ENCODE results near the gene LARP1B. TPM values are rescaled to one million over a fixed set of nuclear protein-coding genes. Genes with fewer than 3 reads are reported as not detected.
"Not testable (repeated sequence)": the region's sequence is repeated elsewhere in the genome, so short reads cannot be mapped to it uniquely, and the experiment has no call there.

Gene LARP1B
- total RNA-seq, 2 donors from 2014 or later, result 20.2 to 20.9 TPM

- 17% methylated on average over 21 of the region's 21 CpGs for WGBS
- no peaks in the 10 kb centered on the region for H3K9me3 ChIP-seq
- H3K36me3 ChIP-seq, result no peaks in the 10 kb centered on the region
- H3K4me3 ChIP-seq, result peak overlapping the region; percentile 65 to 87
- TF ChIP-seq POLR2AphosphoS5 (IDR thresholded peaks at IDR 0.05), result no peak
- TF ChIP-seq POLR2A (IDR thresholded peaks at IDR 0.05), result no peak
- TF ChIP-seq, protein P1, sequence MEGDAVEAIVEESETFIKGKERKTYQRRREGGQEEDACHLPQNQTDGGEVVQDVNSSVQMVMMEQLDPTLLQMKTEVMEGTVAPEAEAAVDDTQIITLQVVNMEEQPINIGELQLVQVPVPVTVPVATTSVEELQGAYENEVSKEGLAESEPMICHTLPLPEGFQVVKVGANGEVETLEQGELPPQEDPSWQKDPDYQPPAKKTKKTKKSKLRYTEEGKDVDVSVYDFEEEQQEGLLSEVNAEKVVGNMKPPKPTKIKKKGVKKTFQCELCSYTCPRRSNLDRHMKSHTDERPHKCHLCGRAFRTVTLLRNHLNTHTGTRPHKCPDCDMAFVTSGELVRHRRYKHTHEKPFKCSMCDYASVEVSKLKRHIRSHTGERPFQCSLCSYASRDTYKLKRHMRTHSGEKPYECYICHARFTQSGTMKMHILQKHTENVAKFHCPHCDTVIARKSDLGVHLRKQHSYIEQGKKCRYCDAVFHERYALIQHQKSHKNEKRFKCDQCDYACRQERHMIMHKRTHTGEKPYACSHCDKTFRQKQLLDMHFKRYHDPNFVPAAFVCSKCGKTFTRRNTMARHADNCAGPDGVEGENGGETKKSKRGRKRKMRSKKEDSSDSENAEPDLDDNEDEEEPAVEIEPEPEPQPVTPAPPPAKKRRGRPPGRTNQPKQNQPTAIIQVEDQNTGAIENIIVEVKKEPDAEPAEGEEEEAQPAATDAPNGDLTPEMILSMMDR (IDR thresholded peaks at IDR 0.05), result no peak
- intact Hi-C loops (cut with DNase I), result loop anchor here (2.0 to 5.0 kb wide), 2 partner anchors 95 to 227 kb away; partner anchors contain the start of genes ABHD18, MFSD8 and PGRMC2
- no peaks in the 10 kb centered on the region for H3K4me1 ChIP-seq (replicated peaks)
- no peaks in the 10 kb centered on the region for H3K27me3 ChIP-seq (replicated peaks; ENCODE audit: insufficient read depth)
- H3K27ac ChIP-seq, result peak overlapping the region; percentile 95
- DNase-seq (ENCODE audit: low spot score), result no peak
Observed at GRCh38 chr4:128060121-128060698, 902 bp upstream of the LARP1B start.

DNA sequence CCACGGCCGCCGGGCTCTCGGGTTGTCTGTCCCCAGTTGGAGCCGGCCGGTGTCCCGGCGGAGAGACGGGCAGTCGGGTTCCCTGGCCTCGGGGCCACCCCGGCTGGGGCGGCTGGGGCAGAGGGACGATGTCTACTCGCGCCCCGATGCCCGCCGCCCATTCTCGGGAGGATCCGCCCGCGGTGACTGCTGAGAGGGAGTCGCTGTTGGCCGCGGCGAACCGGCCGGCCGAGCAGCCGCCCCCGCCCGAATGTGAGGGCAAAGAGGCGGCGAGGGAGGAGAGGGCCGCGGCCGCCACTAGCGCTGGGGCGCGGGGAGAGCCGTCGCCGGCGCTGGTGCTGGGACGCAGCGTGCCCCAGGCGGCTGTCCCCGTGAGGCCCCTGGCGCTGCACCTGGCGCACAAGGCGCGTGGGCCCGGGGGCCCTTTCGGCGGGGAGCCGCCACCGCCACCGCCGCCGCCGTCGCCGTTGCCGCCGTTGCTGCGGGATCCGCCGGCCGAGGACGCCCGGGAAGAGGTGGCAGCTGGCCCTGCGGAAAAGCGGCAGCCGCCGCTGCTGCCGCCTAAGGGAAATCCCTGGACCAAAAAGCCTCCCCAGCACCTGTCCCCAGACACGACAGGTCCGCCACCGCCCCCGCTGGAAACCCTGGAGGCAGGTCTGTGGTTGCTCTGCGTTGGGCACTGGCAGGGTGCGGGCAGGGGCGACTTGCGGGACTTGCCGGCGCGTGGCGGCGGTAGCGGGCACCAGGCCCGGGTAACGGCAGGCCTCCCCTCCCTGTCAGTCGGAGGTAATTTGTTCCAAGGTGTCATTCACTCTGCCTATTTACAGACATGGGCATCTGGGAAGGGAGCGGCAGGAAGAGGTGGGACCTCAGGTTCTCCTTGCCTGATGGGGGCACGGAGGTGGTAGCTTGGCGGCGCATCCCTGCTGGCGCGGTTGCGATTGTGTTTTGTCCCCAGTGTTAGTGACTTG lies 739 bp downstream of the LARP1B start:
- TF ChIP-seq, protein P1 (IDR thresholded peaks at IDR 0.05), result no peak
- TF ChIP-seq POLR2AphosphoS5 (IDR thresholded peaks at IDR 0.05) (peak; percentile 42), POLR2A (IDR thresholded peaks at IDR 0.05) (peak; percentile 46)
- Histone ChIP-seq H3K27me3 (replicated peaks; ENCODE audit: insufficient read depth) (no peaks in the 10 kb centered on the region), H3K27ac (peak overlapping the region; percentile 95), H3K36me3 (no peaks in the 10 kb centered on the region), H3K4me1 (replicated peaks) (no peaks in the 10 kb centered on the region), H3K4me3 (peak overlapping the region; percentile 65 to 87), H3K9me3 (no peaks in the 10 kb centered on the region)
- under 1% methylated on average over 61 of the region's 101 CpGs for WGBS
- peak; percentile 50 for DNase-seq (ENCODE audit: low spot score)
- intact Hi-C loops (cut with DNase I), result loop anchor here (2.0 to 5.0 kb wide), 2 partner anchors 97 to 225 kb away; partner anchors contain the start of genes ABHD18, MFSD8 and PGRMC2

- 99% methylated on average over 10 of the region's 10 CpGs for WGBS
- H3K4me1 ChIP-seq (replicated peaks); H3K27me3 ChIP-seq (replicated peaks; ENCODE audit: insufficient read depth); H3K27ac ChIP-seq; DNase-seq (ENCODE audit: low spot score); H3K36me3 ChIP-seq; H3K9me3 ChIP-seq; H3K4me3 ChIP-seq; intact Hi-C loops (cut with DNase I): not testable (repeated sequence)
Observed at GRCh38 chr4:128066453-128066820, 5.3 kb downstream of the LARP1B start.

DNA sequence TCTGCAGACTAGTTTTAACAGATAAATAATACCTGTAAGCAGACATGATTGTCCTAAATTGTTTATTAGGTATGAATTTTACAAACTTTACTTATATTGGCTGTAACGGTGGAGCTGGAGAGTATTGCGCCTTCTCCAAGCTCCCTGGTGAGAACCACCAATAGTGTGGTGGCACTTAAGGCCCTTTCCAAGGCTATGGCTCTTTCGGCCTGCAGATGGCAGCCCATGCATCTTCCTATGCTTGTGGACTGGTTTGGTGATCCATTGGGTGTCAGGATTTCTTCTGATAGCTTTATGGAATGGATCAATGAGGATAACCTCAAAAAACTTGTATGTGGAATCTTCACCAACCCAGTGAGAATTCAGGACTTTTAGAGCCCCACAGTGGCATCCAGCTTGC lies 7.8 kb downstream of the LARP1B start:
- 95% methylated on average over 3 of the region's 3 CpGs for WGBS
- Histone ChIP-seq H3K27me3 (replicated peaks; ENCODE audit: insufficient read depth) (no peaks in the 10 kb centered on the region), H3K4me1 (replicated peaks) (no peaks in the 10 kb centered on the region), H3K4me3 (no peak overlapping the region), H3K9me3 (no peaks in the 10 kb centered on the region), H3K36me3 (no peaks in the 10 kb centered on the region), H3K27ac (no peak overlapping the region)
- TF ChIP-seq POLR2A (IDR thresholded peaks at IDR 0.05) (no peak), POLR2AphosphoS5 (IDR thresholded peaks at IDR 0.05) (no peak)
- TF ChIP-seq, protein P1 (IDR thresholded peaks at IDR 0.05), result no peak
- DNase-seq (ENCODE audit: low spot score), result no peak
- intact Hi-C loops (cut with DNase I), result no loop called here

- Histone ChIP-seq H3K36me3 (no peaks in the 10 kb centered on the region), H3K4me1 (replicated peaks) (no peaks in the 10 kb centered on the region), H3K27me3 (replicated peaks; ENCODE audit: insufficient read depth) (no peaks in the 10 kb centered on the region), H3K4me3 (no peak overlapping the region), H3K27ac (no peak overlapping the region), H3K9me3 (no peaks in the 10 kb centered on the region)
- TF ChIP-seq, protein P1 (IDR thresholded peaks at IDR 0.05), result no peak
- TF ChIP-seq POLR2A (IDR thresholded peaks at IDR 0.05) (no peak), POLR2AphosphoS5 (IDR thresholded peaks at IDR 0.05) (no peak)
- intact Hi-C loops (cut with DNase I), result no loop called here
- DNase-seq (ENCODE audit: low spot score), result no peak
- 89% methylated on average over 4 of the region's 4 CpGs for WGBS
Observed at GRCh38 chr4:128076464-128076863, 15.4 kb downstream of the LARP1B start.

DNA sequence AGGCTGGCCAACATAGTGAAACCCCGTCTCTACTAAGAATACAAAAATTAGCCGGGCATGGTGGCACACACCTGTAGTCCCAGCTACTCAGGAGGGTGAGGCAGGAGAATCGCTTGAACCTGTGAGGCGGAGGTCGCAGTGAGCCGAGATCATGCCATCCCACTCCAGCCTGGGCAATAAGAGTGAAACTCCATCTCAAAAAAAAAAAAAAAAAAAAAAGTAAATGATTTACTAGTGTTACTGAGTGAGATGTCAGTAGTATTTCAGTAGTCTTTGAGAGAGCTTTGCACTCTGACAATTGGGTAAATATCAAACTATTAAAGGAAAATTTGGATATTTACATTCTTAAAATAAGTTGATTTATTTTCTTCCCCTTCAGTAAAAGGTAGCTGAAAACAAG lies 34.2 kb downstream of the LARP1B start:
- H3K27me3 ChIP-seq (replicated peaks; ENCODE audit: insufficient read depth); intact Hi-C loops (cut with DNase I); H3K9me3 ChIP-seq; H3K4me3 ChIP-seq; DNase-seq (ENCODE audit: low spot score); H3K27ac ChIP-seq; H3K4me1 ChIP-seq (replicated peaks); H3K36me3 ChIP-seq: not testable (repeated sequence)
- WGBS, result 86% methylated on average over 6 of the region's 6 CpGs
